Measurements from ENCODE around the gene LRRC3. TPM values are rescaled to one million over a fixed set of nuclear protein-coding genes. Genes with fewer than 3 reads are reported as not detected.
"Not testable (repeated sequence)": the region's sequence is repeated elsewhere in the genome, so short reads cannot be mapped to it uniquely, and the experiment has no call there.

Gene LRRC3, protein sequence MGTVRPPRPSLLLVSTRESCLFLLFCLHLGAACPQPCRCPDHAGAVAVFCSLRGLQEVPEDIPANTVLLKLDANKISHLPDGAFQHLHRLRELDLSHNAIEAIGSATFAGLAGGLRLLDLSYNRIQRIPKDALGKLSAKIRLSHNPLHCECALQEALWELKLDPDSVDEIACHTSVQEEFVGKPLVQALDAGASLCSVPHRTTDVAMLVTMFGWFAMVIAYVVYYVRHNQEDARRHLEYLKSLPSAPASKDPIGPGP
- 1 to 10 TPM; 2.5 to 3.5 TPM for total RNA-seq
- long read RNA-seq, full-length matches to known transcripts = 2 of 5 reads
- long read RNA-seq, partial matches to known transcripts = 0 of 5 reads
- long read RNA-seq, other reads (novel, unspliced or antisense) = 3 of 5 reads

DNA sequence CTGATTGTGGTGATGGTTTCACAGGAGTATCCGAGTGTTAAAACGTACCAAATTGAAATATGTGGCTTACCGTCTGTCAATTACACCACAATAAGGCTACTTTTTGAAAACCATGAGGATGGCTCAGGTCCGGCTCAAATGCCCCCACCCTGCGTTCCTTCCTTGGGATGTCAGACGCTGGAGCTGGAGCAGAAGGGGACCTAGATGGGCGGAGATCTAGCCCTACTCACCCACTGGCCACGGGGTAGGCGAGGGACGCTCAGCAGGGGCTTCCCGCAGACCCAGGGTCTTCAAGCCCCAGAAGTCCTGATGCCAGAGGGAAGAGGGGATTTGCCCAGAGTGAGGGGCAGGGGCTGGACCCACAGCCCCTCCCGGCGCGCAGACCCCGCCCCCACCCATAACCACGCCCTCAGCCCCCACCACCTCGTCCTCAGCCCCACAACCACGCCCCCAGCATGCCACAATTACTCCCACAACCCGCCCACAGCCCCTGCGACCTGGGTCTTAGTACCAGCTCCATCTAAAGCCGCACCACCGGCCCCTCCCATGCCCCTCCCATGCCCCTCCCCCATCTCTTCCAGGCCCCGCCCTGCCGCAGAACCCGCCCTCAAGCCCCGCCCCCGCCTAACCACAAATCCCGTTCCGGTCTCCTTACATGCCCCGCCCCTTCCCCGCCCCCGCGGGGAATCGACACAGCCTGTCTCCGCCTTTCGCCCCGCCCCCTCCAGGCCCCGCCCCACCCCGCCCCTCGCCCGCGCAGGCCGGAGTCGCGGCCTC is at the start of gene LRRC3:
LRRC3 (plus strand) TSS at position 764 of the 777 bp plus-strand sequence. CDS start 1,135 bp downstream, outside the sequence.
- peak; percentile 91 to 92 for DNase-seq
- ATAC-seq = peak; percentile 87
- intact Hi-C loops (cut with DNase I, micrococcal nuclease) = no loop called here

DNA sequence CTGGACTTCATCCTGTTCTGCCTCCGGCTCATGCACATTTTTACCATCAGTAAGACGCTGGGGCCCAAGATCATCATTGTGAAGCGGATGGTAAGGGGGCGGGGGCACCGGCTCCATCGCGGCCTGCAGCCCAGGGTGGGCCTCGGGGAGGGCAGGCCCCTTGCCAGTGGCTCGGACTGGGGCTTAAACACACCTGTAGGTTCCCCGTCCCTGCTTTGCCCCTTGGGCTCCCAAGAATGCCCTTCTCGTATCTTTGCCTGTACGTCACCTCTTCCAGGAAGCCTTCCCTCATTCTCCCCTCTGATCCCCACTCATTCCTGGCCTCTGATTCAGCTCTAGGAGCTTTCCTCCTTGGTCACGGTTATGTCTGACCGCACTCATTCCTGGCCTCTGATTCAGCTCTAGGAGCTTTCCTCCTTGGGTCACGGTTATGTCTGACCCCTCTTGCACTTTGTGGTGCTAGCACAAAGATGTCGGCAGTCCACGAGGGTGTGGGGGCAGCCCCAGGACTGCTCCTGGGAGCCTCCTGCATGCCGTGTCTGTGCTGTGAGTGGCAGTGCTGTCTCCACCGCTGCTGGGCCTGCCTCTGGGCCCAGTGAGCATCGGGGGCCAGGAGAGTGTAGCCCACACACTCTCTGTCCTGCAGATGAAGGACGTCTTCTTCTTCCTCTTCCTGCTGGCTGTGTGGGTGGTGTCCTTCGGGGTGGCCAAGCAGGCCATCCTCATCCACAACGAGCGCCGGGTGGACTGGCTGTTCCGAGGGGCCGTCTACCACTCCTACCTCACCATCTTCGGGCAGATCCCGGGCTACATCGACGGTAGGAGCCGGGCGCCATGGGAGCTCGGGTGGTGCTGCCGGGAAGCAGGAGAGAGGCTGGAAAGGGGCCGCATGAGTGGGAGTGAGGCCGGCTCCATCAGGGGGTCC is 49.1 kb upstream of the LRRC3 start:
- no peak for ATAC-seq
- intact Hi-C loops (cut with DNase I, micrococcal nuclease) = no loop called here
- DNase-seq = no peak

DNA sequence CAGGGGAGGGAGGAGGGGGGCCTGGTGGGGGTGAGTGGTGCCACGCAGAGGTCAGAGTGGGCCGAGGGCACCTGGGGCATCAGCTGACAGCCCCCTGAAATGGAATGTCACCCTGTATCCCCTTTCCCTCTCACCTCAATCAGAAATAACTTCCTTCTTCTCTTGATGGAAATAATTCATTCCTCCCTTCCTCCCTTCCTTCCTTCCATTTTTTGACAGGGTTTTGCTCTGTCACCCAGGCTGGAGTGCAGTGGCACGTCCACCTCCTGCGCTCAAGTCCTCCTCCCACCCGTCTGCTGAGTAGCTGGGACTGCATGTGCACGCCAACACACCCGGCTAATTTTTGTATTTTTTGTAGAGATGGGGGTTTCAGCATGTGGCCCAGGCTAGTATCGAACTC is 48.4 kb upstream of the LRRC3 start:
- no peak for DNase-seq
- intact Hi-C loops (cut with DNase I, micrococcal nuclease) = no loop called here
- ATAC-seq = no peak

DNA sequence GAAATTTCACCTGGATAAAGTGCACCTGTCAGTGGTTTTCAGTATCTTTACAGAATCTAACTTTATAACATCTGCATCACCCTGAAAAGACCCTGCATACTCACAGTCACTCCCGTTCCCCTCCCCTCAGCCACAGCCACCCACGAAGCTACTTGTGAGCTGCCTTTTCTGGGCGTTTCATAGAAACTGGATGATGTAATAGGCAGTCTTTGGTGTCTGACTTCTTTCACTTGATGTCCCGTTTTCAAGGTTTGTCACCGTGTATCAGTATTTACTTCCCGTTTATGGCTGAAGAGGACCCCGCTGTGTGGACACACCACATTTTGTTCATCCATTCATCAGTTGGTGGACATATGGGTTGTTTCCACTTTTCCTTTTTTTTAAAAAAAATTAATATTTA is 47.8 kb upstream of the LRRC3 start:
- intact Hi-C loops (cut with DNase I, micrococcal nuclease) = no loop called here
- ATAC-seq (no peak), DNase-seq (no peak)

DNA sequence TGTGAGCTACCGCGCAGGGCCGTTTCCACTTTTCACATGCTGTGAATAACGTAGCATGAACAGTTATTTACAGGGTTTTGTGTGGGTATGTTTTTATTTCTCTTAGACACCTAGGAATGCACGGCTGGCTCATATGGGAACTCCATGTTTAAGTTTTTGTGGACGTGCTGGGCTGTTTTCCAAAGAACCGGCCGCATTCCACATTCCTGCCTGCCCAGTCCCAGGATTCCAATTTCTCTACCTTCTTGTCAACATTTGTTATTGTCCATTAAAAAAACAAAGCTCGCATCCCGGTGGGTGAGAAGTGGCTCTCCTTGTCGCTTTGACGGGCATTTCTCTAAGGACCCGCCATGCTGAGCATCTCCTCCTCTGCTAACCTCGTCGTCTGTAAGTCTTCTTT is 47.1 kb upstream of the LRRC3 start:
- intact Hi-C loops (cut with DNase I, micrococcal nuclease) = no loop called here
- ATAC-seq (no peak), DNase-seq (no peak)

DNA sequence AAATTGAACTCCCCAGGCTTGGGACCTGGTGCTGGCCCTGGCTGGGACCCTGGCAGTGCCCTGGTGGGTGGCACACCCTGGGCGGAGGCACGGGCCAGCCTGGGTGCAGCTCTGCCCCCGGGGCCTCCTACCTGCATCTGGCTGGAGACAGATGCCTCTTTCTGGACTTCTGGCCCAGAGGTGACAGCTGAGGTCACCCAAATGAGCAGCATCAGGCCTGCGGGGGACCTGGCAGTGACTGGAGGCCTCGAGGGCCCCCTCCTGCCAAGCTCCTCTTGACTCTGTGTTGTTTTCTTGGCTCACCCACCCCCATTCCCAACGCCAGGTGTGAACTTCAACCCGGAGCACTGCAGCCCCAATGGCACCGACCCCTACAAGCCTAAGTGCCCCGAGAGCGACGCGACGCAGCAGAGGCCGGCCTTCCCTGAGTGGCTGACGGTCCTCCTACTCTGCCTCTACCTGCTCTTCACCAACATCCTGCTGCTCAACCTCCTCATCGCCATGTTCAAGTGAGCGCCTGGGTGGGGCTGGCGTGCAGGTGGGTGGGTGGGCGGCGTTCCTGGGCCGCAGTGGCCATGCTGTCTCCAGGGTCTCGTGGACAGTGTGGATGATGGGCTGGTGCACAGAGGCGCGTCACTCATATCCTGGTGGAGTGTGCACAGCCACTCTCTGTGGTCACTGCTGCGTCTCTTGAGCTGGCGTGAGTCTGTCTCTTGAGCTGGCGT is 41.6 kb upstream of the LRRC3 start:
- DNase-seq (no peak), ATAC-seq (no peak)
- intact Hi-C loops (cut with DNase I, micrococcal nuclease) = no loop called here

DNA sequence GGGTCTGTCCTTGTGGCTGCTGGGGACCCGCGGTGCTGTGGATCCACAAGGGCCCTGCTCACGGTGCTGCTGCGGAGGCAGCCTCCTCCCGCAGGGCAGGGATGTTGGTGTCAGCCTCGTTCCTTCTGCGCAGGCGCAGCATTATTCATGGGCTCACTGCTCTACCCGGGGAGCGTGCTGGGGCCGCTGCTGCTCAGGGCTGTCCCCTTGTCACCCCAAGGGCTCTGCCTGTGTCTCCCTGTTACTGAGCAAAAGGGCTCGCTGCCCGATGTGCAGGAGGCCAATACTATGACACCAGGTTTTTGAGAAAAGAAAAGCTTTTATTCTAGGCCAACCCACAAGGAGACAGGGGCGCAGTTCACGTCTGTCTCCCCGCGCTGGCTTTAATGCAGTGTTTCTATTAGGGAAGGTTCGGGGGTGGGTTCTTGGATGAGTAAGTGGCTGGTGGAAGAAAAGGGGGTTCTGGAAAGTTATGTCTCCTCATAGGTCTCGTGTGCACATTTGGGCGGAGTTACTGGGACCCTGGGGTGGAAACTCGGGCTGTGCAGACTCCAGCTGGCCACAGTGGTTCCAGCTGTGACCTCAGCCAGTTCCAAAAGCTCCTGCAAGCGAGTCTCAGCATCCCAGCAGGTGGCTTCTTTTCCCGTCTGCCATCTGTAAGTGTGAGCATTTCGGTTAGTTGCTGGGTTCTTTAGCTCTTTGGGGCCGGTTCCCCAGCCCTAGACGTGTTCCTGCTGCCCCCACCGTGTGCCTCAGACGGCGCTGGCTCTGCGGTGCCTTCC is 40.8 kb upstream of the LRRC3 start:
- ATAC-seq (no peak), DNase-seq (peak in 1 of 2 donors; percentile 5)
- intact Hi-C loops (cut with DNase I, micrococcal nuclease) = no loop called here

DNA sequence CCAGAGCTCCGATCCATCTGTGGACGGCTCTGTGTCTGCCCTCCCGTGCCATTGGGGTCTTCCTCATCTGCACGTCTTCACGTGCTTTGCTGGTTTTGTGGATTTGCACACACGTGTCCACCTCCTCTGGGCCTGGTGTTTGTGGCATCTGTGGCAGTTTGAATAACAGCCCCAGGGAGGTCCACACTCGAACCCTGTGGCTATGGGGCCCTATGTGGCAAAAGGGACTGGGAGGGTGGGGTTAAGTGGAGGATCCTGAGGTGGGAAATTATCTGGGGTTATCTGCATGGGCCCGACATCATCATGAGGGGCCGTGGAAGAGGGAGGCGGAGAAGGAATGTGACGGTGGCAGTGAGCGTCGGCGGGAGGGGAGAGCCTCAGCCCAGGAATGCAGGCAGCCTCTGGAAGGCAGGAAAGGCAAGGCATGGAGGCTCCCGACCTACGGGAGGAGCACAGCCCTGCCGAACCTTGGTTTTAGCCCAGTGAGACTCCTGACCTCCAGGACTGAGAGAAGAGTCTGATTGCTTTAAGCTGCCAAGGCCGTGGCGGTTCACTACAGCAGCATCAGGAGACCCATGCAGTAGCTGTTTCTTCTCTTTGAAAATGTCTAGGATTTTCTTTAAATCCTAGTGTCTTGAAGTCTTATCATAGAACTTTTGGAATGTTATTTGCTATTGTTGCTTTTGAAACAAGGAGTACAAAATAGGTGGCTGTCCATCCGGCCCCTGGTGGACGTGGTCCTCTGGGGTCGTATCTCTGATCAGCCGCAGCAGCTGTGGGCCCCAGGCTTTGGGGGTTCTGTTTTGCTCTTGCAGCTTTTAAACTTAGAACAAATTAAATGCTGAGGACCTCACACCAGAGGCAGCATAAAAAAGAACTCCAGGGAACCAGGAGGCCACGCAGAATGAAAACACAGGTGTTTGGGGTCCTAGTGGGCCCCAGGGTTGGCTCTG is 40.0 kb upstream of the LRRC3 start:
- ATAC-seq (no peak), DNase-seq (peak in 1 of 2 donors; percentile 6)
- intact Hi-C loops (cut with DNase I, micrococcal nuclease) = no loop called here

DNA sequence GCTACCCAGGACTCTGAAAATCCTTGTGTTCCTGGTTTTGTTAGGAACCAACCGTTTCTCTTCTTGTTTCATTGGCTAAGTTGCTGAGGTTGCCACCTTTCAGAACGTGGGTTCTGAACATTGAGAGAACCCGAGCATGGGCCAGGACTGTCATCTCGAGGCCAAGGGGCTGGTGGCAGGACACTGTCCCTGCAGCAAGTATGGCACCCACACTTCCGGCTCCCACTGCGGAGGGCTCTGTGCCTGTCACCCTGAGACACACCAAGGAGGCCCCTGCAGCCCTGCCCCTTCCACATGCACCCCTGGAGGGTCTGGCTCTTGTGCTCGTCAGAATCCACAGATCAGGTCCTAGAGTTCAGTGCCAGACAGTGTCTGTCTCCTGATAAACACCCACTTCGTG is 39.1 kb upstream of the LRRC3 start:
- peak in 1 of 2 donors; percentile 7 for DNase-seq
- intact Hi-C loops (cut with DNase I, micrococcal nuclease) = no loop called here
- ATAC-seq = no peak

DNA sequence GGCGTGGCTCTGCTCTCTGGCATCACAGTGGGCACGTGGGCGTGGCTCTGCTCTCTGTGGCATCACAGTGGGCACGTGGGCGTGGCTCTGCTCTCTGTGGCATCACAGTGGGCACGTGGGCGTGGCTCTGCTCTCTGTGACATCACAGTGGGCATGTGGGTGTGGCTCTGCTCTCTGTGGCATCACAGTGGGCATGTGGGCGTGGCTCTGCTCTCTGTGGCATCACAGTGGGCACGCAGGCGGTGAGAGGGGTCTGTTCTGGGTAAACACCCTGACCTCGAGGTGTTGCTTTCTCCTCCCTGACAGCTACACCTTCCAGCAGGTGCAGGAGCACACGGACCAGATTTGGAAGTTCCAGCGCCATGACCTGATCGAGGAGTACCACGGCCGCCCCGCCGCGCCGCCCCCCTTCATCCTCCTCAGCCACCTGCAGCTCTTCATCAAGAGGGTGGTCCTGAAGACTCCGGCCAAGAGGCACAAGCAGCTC is 37.6 kb upstream of the LRRC3 start:
- intact Hi-C loops (cut with DNase I, micrococcal nuclease); ATAC-seq: not testable (repeated sequence)
- peak in 1 of 2 donors; percentile 9 for DNase-seq

DNA sequence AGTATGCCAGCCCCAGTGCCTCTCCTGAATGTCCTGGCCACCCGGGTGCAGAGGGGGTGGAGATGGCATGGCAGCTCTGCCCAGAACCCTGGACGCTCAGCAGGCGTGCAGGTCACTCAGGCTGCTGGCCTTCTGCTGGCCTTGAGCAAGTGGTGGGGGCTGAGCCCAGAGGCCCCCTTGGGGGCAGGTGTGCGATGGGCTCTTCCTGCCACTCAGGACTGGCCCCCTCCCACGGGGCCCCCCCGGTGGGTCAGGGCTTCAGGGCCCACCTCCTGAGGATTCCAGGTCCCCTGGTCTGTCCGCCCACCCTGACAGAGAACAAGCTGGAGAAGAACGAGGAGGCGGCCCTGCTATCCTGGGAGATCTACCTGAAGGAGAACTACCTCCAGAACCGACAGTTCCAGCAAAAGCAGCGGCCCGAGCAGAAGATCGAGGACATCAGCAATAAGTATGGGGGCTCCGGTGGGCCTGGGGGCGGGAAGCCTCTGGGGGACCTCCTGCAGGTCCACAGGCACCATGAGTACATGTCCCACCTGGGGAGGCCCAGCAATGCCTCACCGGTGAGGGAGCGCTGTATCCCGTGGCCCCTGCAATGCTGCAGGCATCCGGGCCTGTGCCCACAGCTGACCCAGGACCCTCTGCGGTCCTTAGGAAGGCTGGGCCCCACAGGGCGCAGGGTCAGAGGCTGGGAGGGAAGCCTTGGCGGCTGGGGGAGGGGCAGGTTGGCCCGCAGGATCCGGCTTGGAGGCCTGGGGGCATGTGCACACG is 37.0 kb upstream of the LRRC3 start:
- peak in 1 of 2 donors; percentile 10 for DNase-seq
- intact Hi-C loops (cut with DNase I, micrococcal nuclease) = no loop called here
- no peak for ATAC-seq

DNA sequence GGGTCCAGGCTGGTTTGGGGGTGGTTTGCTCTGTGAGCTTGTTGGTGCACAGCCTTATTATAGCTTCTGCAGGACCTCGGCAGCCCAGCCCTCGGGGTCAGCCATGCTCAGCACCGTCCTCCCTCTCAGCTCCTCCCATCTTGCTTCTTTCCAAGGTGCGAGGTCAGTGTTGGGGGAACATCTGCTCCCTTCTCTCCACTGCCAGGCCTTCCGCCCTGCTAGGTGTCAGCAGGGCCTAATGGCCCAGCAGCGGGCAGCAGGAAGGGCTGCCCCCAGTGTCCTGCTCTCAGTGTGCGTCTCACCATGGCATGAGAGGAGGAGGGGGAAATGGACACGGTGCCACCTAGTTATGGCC is 36.5 kb upstream of the LRRC3 start:
- DNase-seq (peak in 1 of 2 donors; percentile 16), ATAC-seq (no peak)
- intact Hi-C loops (cut with DNase I, micrococcal nuclease) = no loop called here

DNA sequence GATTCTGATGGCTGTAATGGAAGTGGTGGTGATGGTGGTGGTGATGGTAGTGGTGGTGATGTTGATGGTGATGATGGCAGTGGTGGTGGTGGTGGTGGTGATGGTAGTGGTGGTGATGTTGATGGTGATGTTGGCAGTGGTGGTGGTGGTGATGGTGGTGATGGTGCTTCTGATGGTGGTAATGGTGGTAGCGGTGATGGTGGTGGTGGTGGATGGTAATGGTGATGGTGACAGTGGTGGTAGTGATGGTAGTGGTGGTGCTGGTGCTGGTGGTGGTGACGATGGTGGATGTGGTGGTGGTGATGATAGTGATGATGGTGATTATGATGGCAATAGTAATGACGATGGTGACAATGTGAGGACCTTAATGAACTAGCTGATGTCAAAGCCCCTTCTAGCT is 35.6 kb upstream of the LRRC3 start:
- intact Hi-C loops (cut with DNase I, micrococcal nuclease) = no loop called here
- ATAC-seq (no peak), DNase-seq (no peak)

DNA sequence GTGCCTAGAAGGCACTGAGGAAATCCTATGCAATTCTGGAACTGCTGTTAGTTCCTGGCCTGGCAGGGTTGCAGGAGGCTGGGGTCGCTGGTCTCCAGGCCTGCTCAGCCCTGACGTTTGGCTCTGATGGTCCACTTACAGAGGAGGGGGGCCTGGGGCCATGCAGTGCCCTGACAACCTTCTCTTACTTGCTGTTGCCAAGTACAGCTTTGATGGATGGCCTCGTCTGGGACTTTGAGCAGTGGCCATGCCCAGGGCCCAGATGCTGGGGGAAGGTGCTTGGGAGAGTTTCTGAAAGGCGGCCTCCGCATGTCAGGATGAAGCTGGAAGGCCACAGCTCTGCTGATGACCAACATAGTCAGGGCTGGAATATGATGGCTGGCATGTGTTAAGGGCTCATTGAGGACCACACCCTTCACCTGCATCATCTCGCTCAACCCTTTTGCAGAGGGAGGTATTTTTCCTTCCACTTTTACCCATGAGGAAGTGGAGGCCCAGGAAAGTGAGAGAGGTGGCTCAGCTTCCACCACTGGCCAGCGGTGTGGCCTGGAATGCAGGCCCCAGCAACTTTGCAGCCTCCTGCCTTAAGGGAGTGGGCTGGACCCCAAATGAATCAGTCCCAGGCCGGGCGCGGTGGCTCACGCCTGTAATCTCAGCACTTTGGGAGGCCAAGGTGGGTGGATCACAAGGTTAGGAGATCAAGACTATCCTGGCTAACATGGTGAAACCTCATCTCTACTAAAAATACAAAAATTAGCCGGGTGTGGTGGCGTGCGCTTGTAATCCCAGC is 34.7 kb upstream of the LRRC3 start:
- ATAC-seq (no peak), DNase-seq (peak in 1 of 2 donors; percentile 4)
- intact Hi-C loops (cut with DNase I, micrococcal nuclease) = no loop called here

All from left colon (tissue), 2 donors.